HG03565 (cell line): ENCODE data around the gene CACNA1B.

ENCODE experiments used
- ATAC-seq: cut with Tn5 transposase; IDR thresholded peaks from one replicate; pipeline ENCODE4 v1.9.1; 2021; ENCODE audit warnings: mild to moderate bottlenecking, moderate library complexity; ENCODE audit not compliant: unreplicated experiment

The CACNA1B gene

DNA sequence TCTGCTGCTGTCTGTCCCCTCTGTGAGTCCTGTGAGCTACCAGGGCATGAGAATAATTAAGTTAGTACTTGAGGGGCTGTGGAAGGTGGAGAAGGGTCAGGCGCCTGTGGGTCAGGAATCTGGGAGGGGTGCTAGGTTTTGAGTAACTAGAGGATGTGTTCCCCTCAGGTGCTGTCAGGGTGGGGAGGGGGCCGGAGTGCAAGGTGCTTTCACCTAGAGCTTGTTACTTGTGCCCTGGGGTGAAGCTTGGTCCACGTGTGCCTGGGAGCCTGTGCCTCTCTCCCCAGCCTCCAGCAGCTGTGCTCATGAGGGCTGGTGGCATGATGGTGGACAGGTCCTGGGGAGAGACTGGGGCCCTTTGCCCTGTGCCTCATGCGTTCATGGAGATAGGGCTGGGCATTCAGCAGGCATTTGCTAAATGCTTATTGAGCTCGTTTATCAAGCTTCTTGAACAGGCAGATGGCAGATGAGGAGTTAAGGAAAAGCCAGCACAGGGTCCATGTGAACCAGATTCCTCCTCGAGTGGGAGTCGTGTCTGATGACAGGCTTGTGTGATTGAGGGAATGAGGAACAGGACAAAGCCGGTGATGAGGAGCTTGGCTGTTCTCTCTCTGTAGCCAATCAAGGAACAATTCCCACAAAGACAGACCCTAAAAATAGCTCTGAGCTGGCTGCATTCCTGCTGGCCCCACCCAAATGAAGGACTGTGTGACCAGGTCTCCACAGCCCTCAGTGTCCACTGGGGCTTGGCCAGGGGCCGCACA is 40.9 kb downstream of the CACNA1B start:
- no peak for ATAC-seq

DNA sequence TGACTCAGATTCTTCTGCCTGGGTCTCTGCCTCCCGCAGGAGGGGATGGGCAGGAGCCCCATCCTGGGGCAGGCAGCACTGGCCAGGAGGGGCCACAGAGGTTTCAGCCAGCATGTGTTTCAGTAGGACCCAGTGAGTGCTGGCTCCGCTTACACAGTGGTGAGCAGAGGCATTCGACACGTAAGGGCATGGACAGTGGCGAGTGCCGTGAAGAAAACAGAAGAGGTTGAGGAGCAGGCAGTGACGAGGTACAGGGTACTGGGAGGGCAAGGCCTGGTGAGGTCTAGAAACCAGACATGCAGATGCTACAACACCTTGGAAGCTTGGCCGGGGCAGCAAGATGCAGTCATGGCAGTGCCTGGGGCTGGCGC is 41.5 kb downstream of the CACNA1B start:
- ATAC-seq = no peak

DNA sequence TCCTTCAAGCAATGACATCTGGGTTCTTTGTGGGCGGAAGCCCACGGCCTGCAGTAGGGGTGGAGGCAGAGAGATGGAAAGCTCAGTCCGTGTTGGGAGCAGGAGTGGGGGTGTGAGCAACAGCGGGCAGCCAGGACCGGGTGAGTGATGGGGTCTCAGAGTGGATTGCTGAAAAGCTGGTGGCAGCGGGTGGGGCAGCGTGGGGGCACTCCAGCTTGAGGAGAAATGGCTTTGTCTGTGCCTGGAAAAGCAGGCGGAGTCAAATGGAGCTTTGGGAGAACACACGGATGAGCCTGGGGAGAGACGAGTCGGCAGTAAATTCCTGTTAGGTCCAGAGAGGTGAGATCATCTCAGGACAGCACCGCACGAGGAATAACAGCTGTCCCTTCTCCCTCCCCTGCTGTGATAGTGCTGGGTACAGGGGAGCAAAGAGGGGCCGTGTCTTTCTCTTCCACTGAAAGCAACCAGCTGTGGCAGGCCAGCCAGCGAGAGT is 42.1 kb downstream of the CACNA1B start:
- ATAC-seq = no peak

DNA sequence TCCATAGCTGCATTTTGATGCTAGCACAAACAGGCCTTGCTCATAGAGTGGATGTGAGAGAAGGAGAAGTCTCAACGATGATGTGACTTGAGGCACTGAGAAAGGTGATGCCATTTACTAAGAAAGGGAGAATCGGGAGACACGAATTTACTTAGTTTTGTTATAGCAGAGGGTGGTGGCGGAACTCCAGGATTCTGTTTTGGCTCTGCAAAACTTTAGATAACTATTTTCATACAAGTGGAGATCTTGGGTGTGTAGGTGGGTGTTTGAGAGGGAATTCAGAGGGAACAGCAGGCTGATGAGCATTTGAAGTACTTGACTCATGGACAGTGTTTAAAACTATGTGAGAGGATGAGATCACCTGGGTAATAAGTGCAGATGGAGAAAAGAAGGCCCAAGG is 43.2 kb downstream of the CACNA1B start:
- ATAC-seq = no peak

DNA sequence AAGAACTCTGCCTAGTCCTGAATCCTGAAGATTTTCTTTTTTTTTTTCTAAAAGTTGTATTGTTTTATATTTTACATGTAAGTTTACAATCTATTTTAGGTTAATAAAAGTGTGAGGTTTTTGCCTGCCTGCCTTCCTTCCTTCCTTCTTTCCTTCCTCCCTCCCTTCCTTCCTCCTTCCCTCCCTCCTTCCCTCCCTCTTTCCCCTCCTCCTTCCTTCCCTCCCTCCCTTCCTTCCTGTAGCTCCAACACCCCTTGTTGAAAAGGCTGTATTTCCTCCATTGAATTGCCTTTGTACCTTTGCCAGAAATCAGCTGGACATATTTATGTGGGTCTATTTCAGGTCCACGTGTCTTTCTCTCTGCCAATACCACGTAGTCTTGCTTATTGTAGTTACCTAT is 46.6 kb downstream of the CACNA1B start:
- no peak for ATAC-seq

DNA sequence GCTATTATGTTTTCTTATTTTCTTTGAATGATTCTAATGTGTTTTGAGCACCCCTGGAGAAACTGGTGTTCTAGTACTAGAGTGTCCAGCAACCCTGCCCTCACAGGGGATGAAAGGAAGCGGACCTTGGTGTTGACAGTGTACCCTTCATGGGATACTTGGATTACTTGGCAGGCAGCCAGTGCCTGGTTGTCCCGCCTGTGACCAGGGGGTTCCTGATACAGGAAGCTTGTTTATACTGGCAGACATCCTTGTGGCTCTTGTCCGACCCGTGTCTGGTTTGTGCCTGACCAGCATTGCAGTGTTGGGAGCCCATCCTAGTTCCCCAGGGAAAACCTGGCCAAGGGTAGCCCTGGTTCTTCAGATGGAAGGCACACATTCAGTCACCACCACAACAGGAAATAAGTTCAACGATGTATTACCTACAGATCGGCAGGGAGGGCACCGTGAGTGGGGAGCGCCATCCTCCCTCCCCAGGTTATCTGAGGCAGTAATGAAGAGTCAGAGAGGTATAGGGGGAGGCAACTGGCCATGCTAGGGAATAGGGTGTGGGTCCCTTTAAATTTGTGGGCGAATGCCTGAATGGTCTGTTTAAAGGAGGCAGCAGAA is 47.3 kb downstream of the CACNA1B start:
- ATAC-seq = no peak

DNA sequence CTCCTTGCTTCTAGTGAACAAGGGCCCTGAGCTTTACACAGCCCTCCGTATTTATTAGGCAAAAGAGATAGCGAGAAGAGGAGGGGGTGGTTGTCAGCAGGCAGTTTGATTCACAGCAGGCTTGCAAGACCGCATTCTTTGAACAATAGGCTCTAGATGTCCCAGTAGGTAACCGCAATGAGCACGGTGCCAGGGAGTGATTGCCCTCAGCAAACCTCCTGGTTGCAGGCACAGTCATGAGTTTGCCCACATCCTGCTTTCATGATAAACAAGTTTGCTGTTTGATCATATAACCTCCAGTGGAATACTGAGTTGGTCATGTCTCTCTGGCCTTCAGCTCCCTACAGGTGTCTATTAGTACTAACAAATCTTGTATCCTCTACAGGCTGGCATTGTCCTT is 66.1 kb downstream of the CACNA1B start:
- ATAC-seq = no peak

DNA sequence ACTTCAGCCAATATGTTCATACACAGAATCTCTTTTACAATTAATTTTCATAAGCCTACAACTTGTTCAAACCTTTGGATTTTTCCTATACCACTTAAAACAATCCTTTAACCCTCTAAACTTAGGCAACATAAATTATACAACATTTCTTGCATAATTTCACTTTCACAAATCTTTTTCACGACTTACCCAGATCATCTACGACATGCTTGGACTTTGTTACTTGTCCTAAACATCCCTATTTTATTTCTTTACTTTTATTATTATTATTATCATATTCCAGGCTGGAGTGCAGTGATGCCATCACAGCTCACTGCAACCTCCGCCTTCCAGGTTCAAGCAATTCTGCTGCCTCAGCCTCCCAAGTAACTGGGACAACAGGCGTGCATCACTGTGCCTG is 68.0 kb downstream of the CACNA1B start:
- no peak for ATAC-seq

DNA sequence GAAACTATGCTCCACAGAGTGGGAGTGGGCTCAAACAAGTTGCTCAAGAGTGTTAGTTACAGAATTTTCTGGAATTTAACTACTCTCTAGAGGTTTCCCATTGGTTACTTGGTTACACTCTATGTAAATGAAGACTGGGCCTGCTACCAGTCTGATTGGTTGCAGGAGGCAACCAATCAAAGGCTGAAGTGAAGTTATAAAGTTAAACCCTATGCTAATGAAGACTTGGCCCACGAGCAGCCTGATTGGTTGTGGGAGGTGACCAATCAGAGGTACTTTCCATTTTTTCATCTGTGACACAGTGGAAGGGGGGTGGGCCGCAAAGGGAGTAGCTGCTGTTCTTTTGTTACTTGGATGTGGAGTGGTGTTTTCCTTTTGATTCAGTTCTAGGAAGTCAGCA is 69.4 kb downstream of the CACNA1B start:
- no peak for ATAC-seq

DNA sequence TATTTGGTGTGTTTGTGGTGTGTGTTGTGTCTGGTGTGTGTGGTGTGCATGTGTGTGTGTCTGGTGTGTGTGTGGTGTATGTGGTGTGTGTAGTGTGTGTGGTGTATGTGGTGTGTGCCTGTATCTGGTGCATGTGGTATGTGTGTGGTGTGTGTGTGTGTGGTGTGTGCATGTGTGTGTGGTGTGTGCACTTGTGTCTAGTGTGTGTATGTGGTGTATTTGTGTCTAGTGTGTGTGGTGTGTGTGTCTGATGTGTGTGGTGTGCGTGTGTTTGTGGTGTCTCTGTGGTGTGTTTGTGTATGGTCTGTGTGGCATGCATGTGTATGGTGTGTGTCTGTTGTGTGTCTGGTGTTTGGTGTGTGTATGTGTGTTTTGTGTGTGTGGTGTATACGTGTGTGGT is 71.1 kb downstream of the CACNA1B start:
- ATAC-seq = no peak

DNA sequence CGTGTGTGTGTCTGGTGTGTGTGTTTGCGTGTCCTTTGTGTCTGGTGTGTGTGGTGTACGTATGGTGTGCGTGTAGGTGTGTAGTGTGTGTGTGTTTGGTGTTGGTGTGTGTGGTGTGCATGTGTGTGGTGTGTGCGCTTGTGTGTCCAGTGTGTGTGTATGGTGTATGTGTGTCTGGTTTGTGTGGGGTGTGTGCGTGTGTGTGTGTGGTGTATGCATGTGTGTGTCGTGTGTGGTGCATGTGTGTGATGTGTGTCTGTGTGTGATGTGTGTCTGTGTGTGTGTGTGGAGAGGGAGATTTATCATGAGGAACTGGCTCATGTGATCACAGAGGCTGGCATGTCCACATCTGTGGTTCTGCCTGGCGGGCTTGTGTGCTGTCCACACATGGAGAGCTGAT is 71.7 kb downstream of the CACNA1B start:
- no peak for ATAC-seq

DNA sequence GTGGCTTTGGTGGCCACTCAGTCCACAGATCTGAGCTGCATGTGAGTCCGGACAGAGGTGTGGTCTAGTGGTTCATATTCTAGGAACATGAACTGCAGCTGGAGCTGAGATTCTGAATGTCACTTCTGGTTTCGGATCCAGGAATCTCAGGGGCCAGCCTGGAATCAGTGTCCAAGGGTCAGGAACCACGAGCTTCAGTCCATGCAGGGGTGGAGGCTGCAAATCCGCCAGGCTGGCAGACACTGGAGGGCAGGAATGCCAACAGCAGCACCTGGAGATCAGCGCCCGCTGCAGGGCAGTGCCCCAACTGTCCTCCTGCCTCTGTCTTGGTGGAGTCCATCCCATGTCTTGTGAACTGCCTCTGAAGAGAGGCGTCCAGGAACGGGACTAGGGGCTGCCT is 73.5 kb downstream of the CACNA1B start:
- no peak for ATAC-seq

DNA sequence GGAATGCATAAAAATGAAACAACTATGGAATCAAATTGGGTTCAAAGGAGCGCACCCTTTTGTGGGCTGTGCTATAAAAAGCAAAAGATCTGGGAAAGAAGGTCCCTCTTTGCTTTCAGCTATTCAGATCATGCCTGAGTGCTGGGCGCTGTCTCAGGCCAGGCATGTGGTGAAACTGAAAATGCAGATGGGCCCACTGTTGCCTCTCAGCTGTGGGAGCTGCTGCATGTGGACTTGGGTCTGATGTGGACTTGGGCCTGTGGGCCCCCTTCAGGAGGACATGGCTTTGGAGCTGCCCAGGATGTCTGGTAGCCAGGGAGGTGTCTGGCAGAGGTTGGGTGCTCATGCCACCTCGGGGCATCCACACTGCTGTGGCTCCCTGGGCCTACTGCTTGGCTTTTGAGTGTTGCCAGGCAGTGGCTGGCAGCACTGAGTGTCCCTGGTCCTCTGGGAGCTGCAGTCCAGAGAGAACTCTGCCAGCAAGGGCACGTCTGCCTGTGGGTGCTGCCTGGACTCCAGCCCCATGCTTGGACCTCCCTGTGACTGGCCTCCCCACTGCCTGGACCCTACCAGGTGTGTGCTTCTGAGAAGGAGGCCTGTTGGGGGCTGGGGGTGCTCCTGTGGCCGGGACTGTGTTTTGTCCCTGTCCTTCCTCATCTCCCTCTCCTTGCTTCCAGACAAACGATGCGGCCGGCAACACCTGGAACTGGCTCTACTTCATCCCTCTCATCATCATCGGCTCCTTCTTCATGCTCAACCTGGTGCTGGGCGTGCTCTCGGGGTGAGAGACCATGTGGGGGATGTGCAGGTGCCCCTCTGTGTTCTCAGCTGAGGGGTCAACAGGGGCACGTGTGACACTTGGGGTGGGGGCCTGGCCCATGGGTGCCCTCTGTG is 74.3 kb downstream of the CACNA1B start:
- ATAC-seq = no peak

DNA sequence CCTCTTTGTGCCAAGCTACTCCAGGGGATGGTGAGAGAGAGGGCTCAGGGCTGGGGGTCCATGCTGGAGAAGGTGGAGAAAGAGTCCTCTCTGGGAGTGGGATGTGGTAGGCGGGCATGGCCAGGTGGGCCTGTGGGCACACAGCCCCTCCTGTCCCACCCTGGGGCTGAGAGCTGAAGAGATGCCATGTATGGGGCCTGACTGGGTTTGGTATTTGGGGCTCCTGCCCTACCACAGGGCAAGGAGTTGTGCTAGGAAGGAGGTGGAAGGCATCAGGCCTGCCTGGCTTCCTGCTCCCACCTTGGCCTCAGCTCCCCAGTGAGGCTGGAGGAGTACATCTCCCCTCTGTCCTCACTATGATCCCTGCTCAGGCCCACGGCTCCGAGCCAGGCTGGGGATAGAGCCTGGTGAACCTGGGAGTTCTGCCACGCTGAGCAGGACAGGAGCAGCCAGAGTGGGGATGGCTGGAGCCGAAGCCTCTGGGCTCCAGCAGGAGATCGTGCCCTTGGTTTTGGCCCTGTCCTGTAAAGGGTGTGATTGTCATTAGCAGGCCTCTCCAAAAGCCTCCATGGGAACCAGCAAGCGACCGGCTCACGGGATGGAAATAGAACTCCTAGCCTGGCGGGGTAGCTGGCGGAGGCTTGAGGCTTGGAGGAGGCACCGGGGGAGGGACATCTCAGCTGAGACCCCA is 75.5 kb downstream of the CACNA1B start:
- no peak for ATAC-seq

DNA sequence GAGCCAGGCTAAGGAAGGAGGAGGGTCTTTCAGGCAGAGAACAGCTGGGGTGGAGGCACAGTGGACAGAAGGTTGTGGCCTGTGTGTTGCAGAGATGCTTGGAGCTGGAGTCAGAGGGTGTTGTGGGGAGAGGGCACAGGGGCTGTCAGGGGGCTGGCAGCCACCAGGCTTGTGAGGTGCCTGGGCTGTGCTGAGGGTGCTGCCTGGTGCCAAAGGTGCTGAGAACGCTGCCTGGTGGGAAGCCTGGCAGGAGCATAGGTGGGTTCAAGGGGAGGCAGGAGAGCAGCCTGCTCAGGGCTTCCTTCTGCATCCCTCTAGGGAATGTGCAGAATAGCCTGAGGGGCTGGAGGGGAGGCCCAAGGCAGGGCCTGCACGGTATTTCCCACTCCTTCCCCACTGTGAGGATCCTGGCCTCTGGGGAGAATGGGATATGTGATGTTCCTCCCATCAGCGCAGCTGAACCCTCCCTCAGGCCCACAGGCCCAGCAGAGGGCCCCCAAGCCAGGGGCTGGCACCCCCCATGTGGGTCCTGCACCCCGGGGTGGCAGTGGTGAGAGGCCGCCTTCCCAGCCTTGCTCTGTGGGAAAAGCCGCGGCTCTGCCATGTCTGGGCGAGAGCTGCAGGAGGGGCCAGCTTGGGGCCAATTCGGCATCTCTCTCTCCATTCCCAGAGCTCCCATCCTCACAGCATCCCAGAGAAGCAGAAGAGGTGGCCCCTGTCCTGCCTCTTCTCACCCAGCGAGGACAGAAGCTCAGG is 76.3 kb downstream of the CACNA1B start:
- ATAC-seq = no peak

DNA sequence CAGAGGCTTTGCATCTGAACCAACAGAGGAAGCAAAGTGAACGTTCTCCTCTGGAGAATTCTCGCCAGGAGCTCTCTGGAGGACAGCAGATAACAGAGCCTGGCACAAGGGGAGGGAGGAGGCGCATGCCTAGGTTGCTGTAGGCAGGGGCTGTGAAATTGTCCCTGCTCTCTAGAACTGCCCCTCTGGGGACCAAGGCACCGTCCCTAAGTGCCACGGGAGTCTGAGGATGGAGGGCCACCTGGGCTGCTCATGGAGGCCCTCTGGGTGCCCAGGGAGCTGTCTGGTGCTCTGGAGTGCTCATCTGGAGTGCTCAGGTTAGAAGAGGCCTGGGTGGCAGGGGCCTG is 77.6 kb downstream of the CACNA1B start:
- ATAC-seq = no peak

DNA sequence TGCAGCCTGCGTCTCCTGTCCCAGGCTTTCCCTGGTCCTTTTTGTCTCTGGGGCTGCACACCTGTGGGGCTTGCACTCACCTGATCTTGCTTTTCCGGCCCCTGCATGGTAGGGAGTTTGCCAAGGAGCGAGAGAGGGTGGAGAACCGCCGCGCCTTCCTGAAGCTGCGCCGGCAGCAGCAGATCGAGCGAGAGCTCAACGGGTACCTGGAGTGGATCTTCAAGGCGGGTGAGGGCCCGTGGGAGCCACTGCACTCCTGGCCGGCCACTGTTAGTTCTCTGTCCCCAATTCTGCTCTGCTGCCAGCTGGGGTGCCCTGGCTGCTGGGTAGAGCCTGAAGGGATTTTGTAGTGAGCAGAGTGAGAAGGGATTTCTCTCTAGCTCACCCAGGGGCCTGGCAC is 78.0 kb downstream of the CACNA1B start:
- ATAC-seq = no peak

DNA sequence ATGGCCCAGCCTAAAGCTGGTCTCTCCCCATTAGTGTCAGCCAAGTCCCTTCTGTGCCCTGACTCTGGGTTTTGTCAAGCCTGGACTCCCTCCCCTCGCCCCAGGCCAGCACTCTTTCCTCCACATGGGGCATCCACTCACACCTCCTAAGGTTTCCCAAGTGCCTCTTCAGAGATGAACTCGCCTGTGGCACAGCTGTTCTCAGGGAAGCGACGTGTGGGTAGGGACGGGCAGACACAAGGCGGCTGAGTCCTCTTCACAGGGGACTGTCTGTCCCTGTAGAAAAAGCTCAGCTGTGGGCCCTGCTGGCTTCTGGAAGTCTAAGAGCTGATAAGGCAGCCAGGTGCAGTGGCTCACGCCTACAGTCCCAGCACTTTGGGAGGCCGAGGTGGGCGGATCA is 78.5 kb downstream of the CACNA1B start:
- ATAC-seq = no peak

DNA sequence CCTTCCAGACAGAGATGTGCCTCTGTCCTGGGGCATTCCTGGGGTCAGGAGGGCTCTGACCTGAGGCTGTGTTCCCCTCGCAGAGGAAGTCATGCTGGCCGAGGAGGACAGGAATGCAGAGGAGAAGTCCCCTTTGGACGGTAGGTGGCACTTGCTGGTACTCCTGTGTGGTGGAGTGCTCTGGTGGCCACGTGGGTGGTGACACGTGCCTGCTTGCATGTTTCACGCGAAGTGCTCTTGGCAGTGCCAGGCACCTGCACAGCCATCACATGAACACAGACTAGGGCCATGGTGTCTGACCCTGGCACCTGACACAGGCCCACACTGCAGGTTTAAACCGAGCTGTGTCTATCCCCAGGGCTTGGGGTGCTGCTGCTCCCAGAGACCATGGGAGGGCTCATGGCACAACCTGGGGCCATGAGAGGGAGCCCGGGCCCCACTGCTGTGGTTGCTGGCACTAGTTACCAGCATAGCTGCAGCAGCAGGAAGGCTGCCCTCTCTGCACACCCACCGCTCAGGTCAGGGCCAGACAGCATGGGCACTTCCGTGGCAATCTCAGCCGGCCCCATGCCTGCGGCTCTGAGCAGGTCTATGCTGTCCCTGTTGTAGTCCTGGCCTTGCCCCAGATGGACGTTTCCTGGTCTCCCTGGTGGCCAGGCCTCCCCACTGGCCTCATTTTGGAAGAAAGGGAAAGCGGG is 79.3 kb downstream of the CACNA1B start:
- no peak for ATAC-seq
